Fibroblast of lung (primary cell): ENCODE data around the gene ELMOD3.

Source experiments
- CTCF ChIP-seq, 2 donors: IDR thresholded peaks in 1 of 2; conservative IDR thresholded peaks in 1 of 2; 1 replicate in 1 of 2; 2 replicates in 1 of 2; pipeline ENCODE4 v1.5.1; 2011 to 2012; ENCODE audit warnings: low read length in 2 of 2, control low read depth in 1 of 2, inconsistent platforms in 1 of 2, low read depth in 1 of 2, mild to moderate bottlenecking in 1 of 2
- EZH2 ChIP-seq: IDR thresholded peaks from 2 replicates; pipeline ENCODE4 v1.5.1; 2012; ENCODE audit warnings: low read length, control low read depth, mild to moderate bottlenecking; ENCODE audit errors: missing control alignments

DNA sequence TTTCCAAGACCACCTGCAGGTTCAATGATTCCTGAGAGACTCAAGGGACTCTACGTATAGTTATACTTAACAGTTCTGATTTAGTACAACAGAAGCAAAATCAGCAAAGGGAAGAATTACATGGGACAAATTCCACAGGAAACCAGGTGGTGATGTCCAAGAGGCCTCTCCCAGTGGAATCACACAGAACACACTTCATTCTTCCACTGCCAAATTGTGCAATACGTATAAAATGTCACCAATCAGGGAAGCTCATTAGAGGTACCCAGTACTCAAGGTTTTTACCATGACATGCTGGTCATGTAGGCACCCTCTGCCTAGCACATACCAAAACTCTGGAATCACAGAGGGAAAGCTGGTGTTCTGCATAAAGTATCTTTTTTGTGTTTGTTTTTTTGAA lies 33.2 kb downstream of the ELMOD3 start:
- TF ChIP-seq CTCF (conservative IDR thresholded peaks at IDR 0.05 in 1 of 2, IDR thresholded peaks at IDR 0.05 in 1 of 2; ENCODE audit: low read depth in 1 of 2, low read length in 2 of 2) (no peak), EZH2 (no peak)
